Measurements from ENCODE around the gene NDUFB1. TPM values are rescaled to one million over a fixed set of nuclear protein-coding genes. Genes with fewer than 3 reads are reported as not detected.

NDUFB1 gene
- polyA plus RNA-seq (2012; rRNA removed) = 298 and 326 TPM in 2 replicates
- 464 and 654 TPM in 2 replicates for polyA plus RNA-seq (2012; cell fraction: cytosol; rRNA removed)
- 99.5 and 105 TPM in 2 replicates for polyA plus RNA-seq (2012; cell fraction: nucleus; rRNA removed)

DNA sequence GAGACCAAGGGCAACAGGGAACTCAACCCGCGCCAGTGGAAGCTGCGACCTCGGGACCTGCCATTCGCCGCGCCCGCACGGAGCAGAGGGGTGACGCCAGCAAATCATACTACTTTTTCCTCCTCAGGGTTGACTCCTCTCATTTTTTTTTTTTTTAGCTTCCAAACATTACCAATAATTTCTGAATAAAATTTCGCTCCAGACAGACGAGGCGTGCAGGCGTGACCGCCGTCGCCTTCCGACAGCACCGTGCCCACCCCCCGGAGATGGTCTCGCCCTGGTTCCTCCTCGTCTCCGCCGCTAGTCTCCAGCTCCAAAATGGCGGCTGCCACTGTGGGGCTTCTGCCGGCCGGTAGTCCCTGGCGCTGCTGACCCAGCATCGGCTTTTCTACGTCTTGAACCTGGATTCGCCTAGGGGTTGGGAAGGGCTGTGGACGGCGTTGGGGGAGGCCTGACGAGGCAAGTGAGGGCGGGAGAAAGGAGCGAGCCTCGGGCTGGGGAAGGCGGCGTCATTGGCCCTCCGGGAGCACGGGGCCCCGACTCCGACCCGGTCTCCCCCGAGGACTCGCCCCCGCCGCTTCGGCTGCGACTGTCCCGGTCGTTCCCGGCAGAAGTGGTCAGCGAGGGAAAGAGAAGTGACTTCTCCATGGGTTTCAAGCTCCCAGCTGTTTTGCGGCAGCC lies at the start of gene NDUFB1, which contains the start of gene CPSF2:
Gene NDUFB1 (minus strand): TSS at position 37 of the 681 bp plus-strand sequence. CDS start 4,069 bp downstream, outside the sequence.
Gene CPSF2 (plus strand): TSS at position 300 of the 681 bp plus-strand sequence. CDS start 9,016 bp downstream, outside the sequence.
- H3K9ac ChIP-seq = peak within 1 kb of the TSS; percentile 98
- peak; percentile 95 for DNase-seq
- peaks cover 14 to 50% of the 10 kb centered on the region in 2 experiments for H3K36me3 ChIP-seq (replicated peaks in 1 of 2; ENCODE audit: control insufficient read depth in 1 of 2, insufficient read depth in 2 of 2, low read length in 1 of 2)
- H3K27ac ChIP-seq (ENCODE audit: low read depth in 2 of 2, low read length in 1 of 2) = peak within 1 kb of the TSS; percentile 90
- no peaks in the 10 kb centered on the region for H3K9me2 ChIP-seq
- ChIA-PET CTCF (interaction anchor here (1.0 to 8.7 kb wide), 6 partner anchors 10 to 29 kb away, joined by 3 to 100 read pairs (median 4); partner anchors contain the start of gene ATXN3), POLR2A (interaction anchor here (0.6 to 2.7 kb wide), 8 partner anchors 13 to 340 kb away, joined by 3 to 47 read pairs (median 4); partner anchors contain the start of genes ATXN3 and TRIP11)
- peaks cover 5 to 11% of the 10 kb centered on the region in 2 experiments; a peak in 3 of 4 replicates for H3K4me1 ChIP-seq (ENCODE audit: control insufficient read depth in 1 of 2, insufficient read depth in 2 of 2, low read depth in 1 of 2, low read length in 1 of 2)
- under 1% methylated on average over 30 of the region's 55 CpGs for WGBS (ENCODE audit: low lambda C conversion rate)
- peak within 1 kb of the TSS; percentile 78 for H3K4me2 ChIP-seq
- no peaks in the 10 kb centered on the region for H3F3A ChIP-seq (replicated peaks; ENCODE audit: insufficient read depth)
- peaks cover 77% of the 10 kb centered on the region for H3K79me2 ChIP-seq (ENCODE audit: insufficient read depth)
- no peaks in the 10 kb centered on the region for H4K20me1 ChIP-seq (ENCODE audit: insufficient read depth)
- no peaks in the 10 kb centered on the region for H3K27me3 ChIP-seq (ENCODE audit: insufficient read depth)
- H3K9me3 ChIP-seq = no peaks in the 10 kb centered on the region
- peak within 1 kb of the TSS; percentile 93 for H2AFZ ChIP-seq (ENCODE audit: low read depth)
- H3K4me3 ChIP-seq (ENCODE audit: low read depth in 2 of 2, low read length in 1 of 2) = peak within 1 kb of the TSS; percentile 80 to 96
- TF ChIP-seq, protein P1, sequence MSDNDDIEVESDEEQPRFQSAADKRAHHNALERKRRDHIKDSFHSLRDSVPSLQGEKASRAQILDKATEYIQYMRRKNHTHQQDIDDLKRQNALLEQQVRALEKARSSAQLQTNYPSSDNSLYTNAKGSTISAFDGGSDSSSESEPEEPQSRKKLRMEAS (IDR thresholded peaks at IDR 0.05; ENCODE audit: low read depth) = no peak
- 0 out of 2 replicates have a peak, but pooled peaks have one; percentile 17 for TF ChIP-seq GABPA (IDR thresholded peaks at IDR 0.05; ENCODE audit: low read depth)
- TF ChIP-seq, protein P2, sequence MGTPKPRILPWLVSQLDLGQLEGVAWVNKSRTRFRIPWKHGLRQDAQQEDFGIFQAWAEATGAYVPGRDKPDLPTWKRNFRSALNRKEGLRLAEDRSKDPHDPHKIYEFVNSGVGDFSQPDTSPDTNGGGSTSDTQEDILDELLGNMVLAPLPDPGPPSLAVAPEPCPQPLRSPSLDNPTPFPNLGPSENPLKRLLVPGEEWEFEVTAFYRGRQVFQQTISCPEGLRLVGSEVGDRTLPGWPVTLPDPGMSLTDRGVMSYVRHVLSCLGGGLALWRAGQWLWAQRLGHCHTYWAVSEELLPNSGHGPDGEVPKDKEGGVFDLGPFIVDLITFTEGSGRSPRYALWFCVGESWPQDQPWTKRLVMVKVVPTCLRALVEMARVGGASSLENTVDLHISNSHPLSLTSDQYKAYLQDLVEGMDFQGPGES (IDR thresholded peaks at IDR 0.05; ENCODE audit: low read depth, low read length) = no peak
- TF ChIP-seq FOSL2 (IDR thresholded peaks at IDR 0.05; ENCODE audit: borderline replicate concordance, low read depth) = no peak
- no peak for TF ChIP-seq RCOR1 (IDR thresholded peaks at IDR 0.05; ENCODE audit: low read length)
- TF ChIP-seq JUND (IDR thresholded peaks at IDR 0.05) = peak; percentile 42; the same call in 1 of the 2 replicates
- TF ChIP-seq SIN3A (IDR thresholded peaks at IDR 0.05; ENCODE audit: borderline replicate concordance, low read depth, low read length) = no peak; the same call in 1 of the 2 replicates
- TF ChIP-seq RFX5 (IDR thresholded peaks at IDR 0.05; ENCODE audit: low read length) = no peak
- no peak for TF ChIP-seq SMC3 (IDR thresholded peaks at IDR 0.05; ENCODE audit: low read depth, low read length)
- no peak for TF ChIP-seq CHD2 (IDR thresholded peaks at IDR 0.05; ENCODE audit: low read length, partially characterized antibody)
- 0 out of 2 replicates have a peak, but pooled peaks have one; percentile 10 for TF ChIP-seq TEAD4 (IDR thresholded peaks at IDR 0.05; ENCODE audit: borderline replicate concordance, insufficient read depth)
- peak; percentile 94 for TF ChIP-seq POLR2AphosphoS5 (IDR thresholded peaks at IDR 0.05; ENCODE audit: low read depth, low read length)
- no peak for TF ChIP-seq MEF2A (IDR thresholded peaks at IDR 0.05; ENCODE audit: borderline replicate concordance, low read depth)
- TF ChIP-seq YY1 (IDR thresholded peaks at IDR 0.05; ENCODE audit: low read depth) = peak; percentile 98
- TF ChIP-seq, protein P3, sequence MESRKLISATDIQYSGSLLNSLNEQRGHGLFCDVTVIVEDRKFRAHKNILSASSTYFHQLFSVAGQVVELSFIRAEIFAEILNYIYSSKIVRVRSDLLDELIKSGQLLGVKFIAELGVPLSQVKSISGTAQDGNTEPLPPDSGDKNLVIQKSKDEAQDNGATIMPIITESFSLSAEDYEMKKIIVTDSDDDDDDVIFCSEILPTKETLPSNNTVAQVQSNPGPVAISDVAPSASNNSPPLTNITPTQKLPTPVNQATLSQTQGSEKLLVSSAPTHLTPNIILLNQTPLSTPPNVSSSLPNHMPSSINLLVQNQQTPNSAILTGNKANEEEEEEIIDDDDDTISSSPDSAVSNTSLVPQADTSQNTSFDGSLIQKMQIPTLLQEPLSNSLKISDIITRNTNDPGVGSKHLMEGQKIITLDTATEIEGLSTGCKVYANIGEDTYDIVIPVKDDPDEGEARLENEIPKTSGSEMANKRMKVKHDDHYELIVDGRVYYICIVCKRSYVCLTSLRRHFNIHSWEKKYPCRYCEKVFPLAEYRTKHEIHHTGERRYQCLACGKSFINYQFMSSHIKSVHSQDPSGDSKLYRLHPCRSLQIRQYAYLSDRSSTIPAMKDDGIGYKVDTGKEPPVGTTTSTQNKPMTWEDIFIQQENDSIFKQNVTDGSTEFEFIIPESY (IDR thresholded peaks at IDR 0.05; ENCODE audit: borderline replicate concordance, low read depth) = no peak
- no peak; the same call in 1 of the 2 replicates for TF ChIP-seq MXI1 (IDR thresholded peaks at IDR 0.05; ENCODE audit: low read depth, low read length)
- TF ChIP-seq RXRA (IDR thresholded peaks at IDR 0.05; ENCODE audit: borderline replicate concordance, low read depth) = no peak
- peak in 1 of 2 experiments; percentile 49; a peak in 1 of 4 replicates for TF ChIP-seq EP300 (IDR thresholded peaks at IDR 0.05; ENCODE audit: borderline replicate concordance in 1 of 2, low read depth in 1 of 2, low read length in 1 of 2)
- TF ChIP-seq RAD21 (IDR thresholded peaks at IDR 0.05; ENCODE audit: low read length) = no peak
- TF ChIP-seq CTCF (IDR thresholded peaks at IDR 0.05) = no peak
- TF ChIP-seq, protein P4, sequence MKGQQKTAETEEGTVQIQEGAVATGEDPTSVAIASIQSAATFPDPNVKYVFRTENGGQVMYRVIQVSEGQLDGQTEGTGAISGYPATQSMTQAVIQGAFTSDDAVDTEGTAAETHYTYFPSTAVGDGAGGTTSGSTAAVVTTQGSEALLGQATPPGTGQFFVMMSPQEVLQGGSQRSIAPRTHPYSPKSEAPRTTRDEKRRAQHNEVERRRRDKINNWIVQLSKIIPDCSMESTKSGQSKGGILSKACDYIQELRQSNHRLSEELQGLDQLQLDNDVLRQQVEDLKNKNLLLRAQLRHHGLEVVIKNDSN (IDR thresholded peaks at IDR 0.05; ENCODE audit: borderline replicate concordance, low read depth) = no peak
- peak; percentile 98 for TF ChIP-seq TAF1 (IDR thresholded peaks at IDR 0.05; ENCODE audit: borderline replicate concordance, low read depth, low read length)
- TF ChIP-seq, protein P5, sequence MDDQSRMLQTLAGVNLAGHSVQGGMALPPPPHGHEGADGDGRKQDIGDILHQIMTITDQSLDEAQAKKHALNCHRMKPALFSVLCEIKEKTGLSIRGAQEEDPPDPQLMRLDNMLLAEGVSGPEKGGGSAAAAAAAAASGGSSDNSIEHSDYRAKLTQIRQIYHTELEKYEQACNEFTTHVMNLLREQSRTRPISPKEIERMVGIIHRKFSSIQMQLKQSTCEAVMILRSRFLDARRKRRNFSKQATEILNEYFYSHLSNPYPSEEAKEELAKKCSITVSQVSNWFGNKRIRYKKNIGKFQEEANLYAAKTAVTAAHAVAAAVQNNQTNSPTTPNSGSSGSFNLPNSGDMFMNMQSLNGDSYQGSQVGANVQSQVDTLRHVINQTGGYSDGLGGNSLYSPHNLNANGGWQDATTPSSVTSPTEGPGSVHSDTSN (IDR thresholded peaks at IDR 0.05) = 0 out of 2 replicates have a peak, but pooled peaks have one; percentile 12

Measured in SK-N-SH (cell line).